Stimulated activated naive CD8-positive, alpha-beta T cell treated with anti-CD3 and anti-CD28 coated beads, Interleukin-15, amount 100 ng/mL, for 72 hours (primary cell): ENCODE measurements around the gene PRR12.
A peak's percentile ranks its signal among the peaks of the same experiment; 100 is the strongest.

ENCODE experiments used
- ATAC-seq: fragments of 150-1000 bp; cut with Tn5 transposase; 2 replicates; pipeline ENCODE4 v1.10.0; 2021; ENCODE audit warnings: mild to moderate bottlenecking, moderate library complexity
- DNase-seq, 2 donors: peaks; one replicate each; pipeline ENCODE4 v3.0.0; 2021 to 2022
- H3K27ac Mint-ChIP-seq, 2 donors: one replicate each; pipeline ENCODE4 v1.8.0; 2022; ENCODE audit warnings: mild to moderate bottlenecking in 2 of 2, mixed read lengths in 2 of 2, moderate library complexity in 2 of 2
- H3K27me3 Mint-ChIP-seq: one replicate; pipeline ENCODE4 v1.8.0; 2022; ENCODE audit warnings: mixed read lengths
- H3K4me1 Mint-ChIP-seq: one replicate; pipeline ENCODE4 v1.8.0; 2022; ENCODE audit warnings: mild to moderate bottlenecking, mixed read lengths
- H3K4me3 Mint-ChIP-seq, 2 donors: one replicate each; pipeline ENCODE4 v1.8.0; 2022; ENCODE audit warnings: mild to moderate bottlenecking in 2 of 2, mixed read lengths in 2 of 2, moderate library complexity in 1 of 2
- H3K9me3 Mint-ChIP-seq, 2 donors: one replicate each; pipeline ENCODE4 v1.8.0; 2022; ENCODE audit warnings: mixed read lengths in 2 of 2

The PRR12 gene

DNA sequence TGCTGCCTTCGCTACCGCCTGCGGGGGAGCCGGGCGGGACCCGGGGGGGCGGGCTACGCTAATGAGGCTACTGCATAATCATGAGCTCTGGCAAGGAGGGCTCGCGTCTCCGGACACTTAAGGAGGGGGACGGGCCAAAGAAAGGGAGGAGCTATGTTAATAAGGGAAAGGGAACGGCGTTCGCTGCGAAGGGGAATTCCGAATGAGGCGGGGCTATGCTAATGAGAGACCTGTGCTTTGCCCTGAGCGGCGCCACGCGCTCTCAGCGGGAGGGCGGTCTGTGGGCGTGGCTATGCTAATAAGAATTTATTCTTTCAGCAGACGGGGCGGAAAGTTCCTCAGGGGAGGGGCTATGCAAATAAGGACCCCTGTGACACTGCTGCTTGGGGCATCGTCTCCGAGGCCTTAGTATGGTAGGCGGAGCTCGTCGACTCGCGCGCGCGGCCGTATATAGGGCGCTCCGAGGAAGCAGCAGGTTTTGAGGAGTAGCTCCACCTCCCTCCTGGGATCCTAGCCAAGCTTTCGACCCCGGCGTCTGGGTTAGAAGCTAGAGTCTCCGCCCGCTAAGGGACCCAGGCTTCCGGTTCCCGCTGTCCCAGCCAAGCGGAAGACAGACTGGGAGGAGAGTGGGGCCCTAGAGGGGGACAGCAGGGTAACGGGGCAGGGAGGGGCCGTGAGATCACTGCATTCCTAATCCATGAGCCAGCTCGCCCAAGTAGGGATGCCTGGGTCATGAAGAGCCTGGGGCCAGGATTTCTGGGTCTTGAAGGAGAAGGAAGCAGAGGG lies 49.3 kb downstream of the PRR12 start, which contains the start of gene RRAS:
RRAS (minus strand) TSS at position 31 of the 786 bp plus-strand sequence. CDS start 45 bp downstream, outside the sequence.
- peak within 1 kb of the TSS; percentile 97 to 98 for H3K27ac Mint-ChIP-seq
- ATAC-seq (peak; percentile 82), DNase-seq (peak; percentile 99 to 100)
- peak within 1 kb of the TSS; percentile 96 to 98 for H3K4me3 Mint-ChIP-seq
- no peaks in the 10 kb centered on the region for H3K9me3 Mint-ChIP-seq
- H3K4me1 Mint-ChIP-seq, result peaks cover 54% of the 10 kb centered on the region
- H3K27me3 Mint-ChIP-seq, result peaks cover 12% of the 10 kb centered on the region

DNA sequence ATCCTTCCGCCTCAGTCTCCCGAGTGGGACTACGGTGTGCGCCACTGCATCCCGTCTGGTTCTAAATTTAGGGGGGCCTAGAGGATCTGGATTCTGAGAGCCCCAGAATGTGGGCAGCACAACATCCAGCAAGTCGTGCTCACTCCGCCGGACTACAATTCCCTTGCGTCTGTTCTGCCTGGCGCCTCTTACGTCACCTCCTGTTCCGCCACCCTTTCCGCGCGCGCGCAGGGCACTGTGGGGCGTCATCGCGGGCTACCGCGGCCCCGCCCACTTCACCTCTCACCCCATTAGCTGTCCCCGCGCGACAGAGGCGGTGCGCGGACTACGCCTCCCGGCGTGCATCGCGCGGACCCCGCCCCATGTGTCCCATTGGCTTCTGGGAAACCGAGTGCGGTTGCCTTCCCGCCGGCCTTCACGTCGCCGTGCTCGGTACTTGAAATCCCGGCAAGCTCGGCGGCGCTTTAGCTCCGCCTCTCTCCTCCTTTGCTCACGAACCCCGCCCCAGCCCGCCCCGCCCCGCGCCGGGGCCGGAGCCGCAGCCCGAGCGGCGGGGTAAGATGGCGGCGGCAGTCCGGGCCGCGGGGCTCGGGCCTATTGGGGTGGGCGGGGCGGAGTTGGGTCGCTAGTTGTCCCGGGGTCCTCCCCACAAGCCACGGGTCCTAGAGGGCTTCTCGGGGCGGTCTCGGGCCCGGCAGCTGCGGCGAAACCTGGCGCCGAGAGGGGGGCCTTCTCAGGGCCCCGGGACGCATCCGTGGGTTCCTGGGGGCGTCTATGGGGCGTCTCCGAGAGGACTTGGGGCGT lies 50.9 kb downstream of the PRR12 start, which contains the start of gene SCAF1:
SCAF1 (plus strand) TSS at position 522 of the 804 bp plus-strand sequence. CDS start 2,818 bp downstream, outside the sequence.
- H3K27ac Mint-ChIP-seq, result peak within 1 kb of the TSS; percentile 98
- H3K4me3 Mint-ChIP-seq, result peak within 1 kb of the TSS; percentile 96 to 98
- peak; percentile 74 for ATAC-seq
- peaks cover 12% of the 10 kb centered on the region for H3K27me3 Mint-ChIP-seq
- DNase-seq, result peak; percentile 100
- H3K9me3 Mint-ChIP-seq, result no peaks in the 10 kb centered on the region
- H3K4me1 Mint-ChIP-seq, result peaks cover 68% of the 10 kb centered on the region

- H3K27me3 Mint-ChIP-seq, result peaks cover 12% of the 10 kb centered on the region
- H3K4me3 Mint-ChIP-seq, result peak overlapping the region; percentile 96 to 98
- no peaks in the 10 kb centered on the region for H3K9me3 Mint-ChIP-seq
- H3K27ac Mint-ChIP-seq, result peak overlapping the region; percentile 98
- peaks cover 69% of the 10 kb centered on the region for H3K4me1 Mint-ChIP-seq
- ATAC-seq (no peak), DNase-seq (no peak)
Measured at GRCh38 chr19:49642492-49643035, 51.6 kb downstream of the PRR12 start.

GRCh38 chr19:49643466-49643865 lies 52.5 kb downstream of the PRR12 start:
- Mint-ChIP-seq H3K4me1 (peaks cover 60% of the 10 kb centered on the region), H3K27ac (peak overlapping the region in 1 of 2 donors; percentile 98), H3K4me3 (peak overlapping the region; percentile 96 to 98), H3K9me3 (no peaks in the 10 kb centered on the region), H3K27me3 (peaks cover 8% of the 10 kb centered on the region)
- DNase-seq (no peak), ATAC-seq (no peak)

- Mint-ChIP-seq H3K4me1 (peaks cover 47% of the 10 kb centered on the region), H3K4me3 (no peak overlapping the region), H3K27ac (peak overlapping the region; percentile 9 to 90), H3K27me3 (no peaks in the 10 kb centered on the region), H3K9me3 (no peaks in the 10 kb centered on the region)
- DNase-seq (no peak), ATAC-seq (no peak)
Measured at GRCh38 chr19:49645592-49645991, 54.6 kb downstream of the PRR12 start.

DNA sequence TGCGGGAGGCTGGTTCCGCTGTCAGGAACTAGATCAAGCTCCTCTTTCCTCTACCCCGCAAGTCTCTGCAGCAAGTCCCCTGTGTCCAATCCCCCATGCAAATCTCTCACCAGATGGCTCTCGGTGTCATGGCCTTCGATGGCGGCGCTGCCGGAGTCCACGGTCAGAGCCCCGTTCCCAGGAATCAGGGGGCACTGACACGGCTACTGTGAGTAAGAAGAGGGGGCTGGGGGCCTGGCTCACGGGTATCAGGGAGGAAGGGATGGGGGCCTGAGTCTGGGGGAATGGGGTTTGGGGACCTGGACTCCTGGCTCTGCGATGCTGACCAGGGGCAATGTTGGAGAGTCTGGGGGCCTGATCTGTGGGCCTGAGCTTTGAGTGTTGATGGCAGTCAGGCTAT lies 55.0 kb downstream of the PRR12 start:
- Mint-ChIP-seq H3K4me3 (no peak overlapping the region), H3K9me3 (no peaks in the 10 kb centered on the region), H3K4me1 (peaks cover 47% of the 10 kb centered on the region), H3K27ac (peak overlapping the region in 1 of 2 donors; percentile 89), H3K27me3 (no peaks in the 10 kb centered on the region)
- ATAC-seq, result no peak
- DNase-seq, result no peak

DNA sequence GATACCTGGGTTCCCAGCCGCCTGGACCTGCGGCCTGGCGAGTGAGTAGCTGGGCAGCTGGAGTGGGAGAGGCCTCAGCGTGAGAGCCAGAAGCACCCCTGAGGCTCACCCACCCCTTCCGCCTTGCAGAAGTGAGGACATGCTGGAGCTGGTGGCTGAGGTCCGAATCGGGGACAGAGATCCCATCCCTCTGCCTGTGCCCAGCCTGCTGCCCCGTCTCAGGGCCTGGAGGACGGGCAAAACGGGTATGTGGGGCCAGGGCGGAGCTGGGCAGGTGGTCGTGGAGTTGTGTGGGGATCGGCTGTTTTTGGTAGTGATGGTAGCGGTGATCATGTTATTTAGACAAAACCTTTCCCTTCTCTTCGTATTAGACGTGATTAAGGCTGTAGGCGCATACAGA lies 55.6 kb downstream of the PRR12 start:
- H3K27me3 Mint-ChIP-seq, result no peaks in the 10 kb centered on the region
- no peak for DNase-seq
- H3K4me1 Mint-ChIP-seq, result peaks cover 47% of the 10 kb centered on the region
- no peak overlapping the region for H3K27ac Mint-ChIP-seq
- no peak for ATAC-seq
- no peak overlapping the region for H3K4me3 Mint-ChIP-seq
- no peaks in the 10 kb centered on the region for H3K9me3 Mint-ChIP-seq

DNA sequence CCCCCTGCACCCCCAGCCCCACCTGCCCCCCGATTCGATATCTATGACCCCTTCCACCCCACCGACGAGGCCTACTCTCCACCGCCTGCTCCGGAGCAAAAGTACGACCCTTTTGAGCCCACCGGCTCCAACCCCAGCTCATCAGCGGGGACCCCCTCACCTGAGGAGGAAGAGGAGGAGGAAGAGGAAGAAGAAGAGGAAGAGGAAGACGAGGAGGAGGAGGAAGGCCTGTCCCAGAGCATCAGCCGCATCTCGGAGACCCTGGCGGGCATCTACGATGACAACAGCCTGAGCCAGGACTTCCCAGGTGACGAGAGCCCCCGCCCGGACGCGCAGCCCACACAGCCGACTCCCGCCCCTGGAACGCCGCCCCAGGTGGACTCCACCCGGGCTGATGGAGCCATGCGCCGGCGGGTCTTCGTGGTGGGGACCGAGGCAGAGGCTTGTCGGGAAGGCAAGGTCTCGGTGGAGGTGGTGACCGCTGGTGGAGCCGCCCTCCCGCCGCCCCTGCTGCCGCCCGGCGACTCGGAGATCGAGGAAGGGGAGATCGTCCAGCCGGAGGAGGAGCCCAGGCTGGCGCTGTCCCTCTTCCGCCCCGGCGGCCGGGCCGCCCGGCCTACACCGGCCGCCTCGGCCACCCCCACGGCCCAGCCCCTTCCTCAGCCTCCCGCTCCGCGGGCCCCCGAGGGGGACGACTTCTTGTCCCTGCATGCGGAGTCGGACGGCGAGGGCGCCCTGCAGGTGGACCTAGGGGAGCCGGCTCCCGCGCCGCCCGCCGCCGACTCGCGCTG lies 60.2 kb downstream of the PRR12 start:
- H3K4me3 Mint-ChIP-seq, result no peak overlapping the region
- ATAC-seq (peak; percentile 38), DNase-seq (no peak)
- H3K27ac Mint-ChIP-seq, result no peak overlapping the region
- no peaks in the 10 kb centered on the region for H3K9me3 Mint-ChIP-seq
- peaks cover 9% of the 10 kb centered on the region for H3K4me1 Mint-ChIP-seq
- H3K27me3 Mint-ChIP-seq, result no peaks in the 10 kb centered on the region

DNA sequence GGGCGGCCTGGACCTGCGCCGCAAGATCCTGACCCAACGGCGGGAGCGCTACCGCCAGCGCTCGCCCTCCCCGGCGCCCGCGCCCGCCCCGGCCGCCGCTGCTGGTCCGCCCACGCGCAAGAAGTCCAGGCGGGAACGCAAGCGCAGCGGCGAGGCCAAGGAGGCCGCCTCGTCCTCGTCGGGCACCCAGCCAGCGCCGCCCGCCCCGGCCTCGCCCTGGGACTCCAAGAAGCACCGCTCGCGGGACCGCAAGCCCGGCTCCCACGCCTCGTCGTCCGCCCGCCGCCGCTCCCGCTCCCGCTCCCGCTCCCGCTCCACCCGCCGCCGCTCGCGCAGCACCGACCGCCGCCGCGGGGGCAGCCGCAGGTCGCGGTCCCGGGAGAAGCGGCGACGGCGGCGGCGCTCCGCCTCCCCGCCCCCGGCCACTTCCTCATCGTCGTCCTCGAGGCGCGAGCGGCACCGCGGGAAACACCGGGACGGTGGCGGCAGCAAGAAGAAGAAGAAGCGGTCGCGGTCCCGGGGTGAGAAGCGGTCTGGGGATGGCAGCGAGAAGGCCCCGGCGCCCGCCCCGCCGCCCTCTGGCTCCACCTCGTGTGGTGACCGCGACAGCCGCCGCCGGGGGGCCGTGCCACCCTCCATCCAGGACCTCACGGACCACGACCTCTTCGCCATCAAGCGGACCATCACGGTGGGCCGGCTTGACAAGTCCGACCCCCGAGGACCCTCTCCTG lies 61.0 kb downstream of the PRR12 start:
- Mint-ChIP-seq H3K27me3 (no peaks in the 10 kb centered on the region), H3K4me3 (no peak overlapping the region), H3K27ac (no peak overlapping the region), H3K9me3 (no peaks in the 10 kb centered on the region), H3K4me1 (peaks cover 2% of the 10 kb centered on the region)
- peak; percentile 40 for ATAC-seq
- no peak for DNase-seq

GRCh38 chr19:49652551-49653465 lies 61.8 kb downstream of the PRR12 start:
- ATAC-seq (no peak), DNase-seq (no peak)
- H3K4me1 Mint-ChIP-seq, result peaks cover 5% of the 10 kb centered on the region
- no peaks in the 10 kb centered on the region for H3K9me3 Mint-ChIP-seq
- peak overlapping the region in 1 of 2 donors; percentile 55 for H3K27ac Mint-ChIP-seq
- H3K4me3 Mint-ChIP-seq, result no peak overlapping the region
- H3K27me3 Mint-ChIP-seq, result no peaks in the 10 kb centered on the region

- Mint-ChIP-seq H3K4me3 (no peak overlapping the region), H3K9me3 (no peaks in the 10 kb centered on the region), H3K27me3 (no peaks in the 10 kb centered on the region), H3K4me1 (peaks cover 8% of the 10 kb centered on the region), H3K27ac (peak overlapping the region in 1 of 2 donors; percentile 94)
- ATAC-seq, result peak; percentile 10
- DNase-seq, result no peak
Measured at GRCh38 chr19:49653466-49653806, 62.5 kb downstream of the PRR12 start.

- H3K4me1 Mint-ChIP-seq, result peaks cover 20% of the 10 kb centered on the region
- H3K9me3 Mint-ChIP-seq, result no peaks in the 10 kb centered on the region
- no peak for DNase-seq
- no peak overlapping the region for H3K4me3 Mint-ChIP-seq
- no peak for ATAC-seq
- no peaks in the 10 kb centered on the region for H3K27me3 Mint-ChIP-seq
- H3K27ac Mint-ChIP-seq, result no peak overlapping the region
Measured at GRCh38 chr19:49654581-49654980, 63.6 kb downstream of the PRR12 start.

DNA sequence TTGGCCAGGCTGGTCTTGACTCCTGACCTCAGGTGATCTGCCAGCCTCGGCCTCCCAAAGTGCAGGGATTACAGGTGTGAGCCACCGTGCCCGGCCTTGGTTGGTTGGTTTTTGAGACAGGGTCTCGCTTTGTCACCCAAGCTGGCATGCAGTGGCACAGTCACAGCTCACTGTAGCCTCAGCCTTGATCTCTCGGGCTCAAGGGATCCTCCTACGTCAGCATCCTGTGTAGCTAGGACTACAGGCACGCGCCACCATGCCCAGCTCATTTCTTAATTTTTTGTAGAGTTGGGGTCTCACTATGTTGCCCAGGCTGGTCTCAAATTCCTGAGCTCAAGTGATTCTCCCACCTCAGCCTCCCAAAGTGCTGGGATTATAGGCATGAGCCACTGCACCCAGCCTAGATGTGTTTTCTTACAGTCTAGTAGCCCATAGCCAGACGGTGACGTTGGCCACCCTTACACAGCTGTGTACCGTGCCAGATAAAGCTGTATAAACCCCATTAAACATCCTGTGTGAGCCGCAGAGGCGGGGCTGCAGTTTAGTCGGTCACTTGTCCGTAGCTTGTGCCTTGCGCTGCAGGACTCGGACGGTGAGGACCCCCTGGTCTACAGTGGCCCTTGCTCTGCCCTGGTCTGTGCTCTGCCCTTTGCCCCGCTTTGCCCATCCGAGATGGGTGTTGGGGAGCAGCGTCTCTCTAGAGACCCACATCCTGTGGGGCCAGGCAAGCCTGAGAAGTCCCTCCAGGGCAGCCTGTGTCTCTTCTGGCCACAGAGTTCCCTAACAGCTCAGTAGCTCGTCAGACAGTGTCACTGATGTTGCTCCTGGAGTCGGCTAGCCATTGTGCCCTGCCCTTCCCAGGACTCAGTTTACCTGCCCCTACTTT lies 64.8 kb downstream of the PRR12 start:
- H3K27me3 Mint-ChIP-seq, result no peaks in the 10 kb centered on the region
- H3K27ac Mint-ChIP-seq, result no peak overlapping the region
- H3K9me3 Mint-ChIP-seq, result no peaks in the 10 kb centered on the region
- DNase-seq, result no peak
- ATAC-seq, result no peak
- H3K4me1 Mint-ChIP-seq, result peaks cover 25% of the 10 kb centered on the region
- no peak overlapping the region for H3K4me3 Mint-ChIP-seq
